C4-2B (cell line): Measurements from ENCODE around the gene CTNNBL1.

Experiments used
- H3K27ac ChIP-seq: fragments of 450-650 bp; 2 replicates; pipeline ENCODE4 v1.5.1; 2017
- CTCF ChIP-seq: fragments of 450-650 bp; conservative IDR thresholded peaks from 2 replicates; pipeline ENCODE4 v1.5.1; 2017; ENCODE audit warnings: mild to moderate bottlenecking
- ZFX ChIP-seq: fragments of 450-650 bp; IDR thresholded peaks from 2 replicates; pipeline ENCODE4 v1.6.1; 2017

The CTNNBL1 gene

GRCh38 chr20:37781626-37782025 is 87.8 kb downstream of the CTNNBL1 start:
- TF ChIP-seq ZFX (no peak), CTCF (no peak)
- no peak overlapping the region for H3K27ac ChIP-seq

GRCh38 chr20:37786043-37786442 is 92.2 kb downstream of the CTNNBL1 start:
- no peak for TF ChIP-seq ZFX
- TF ChIP-seq CTCF = no peak
- no peak overlapping the region for H3K27ac ChIP-seq

GRCh38 chr20:37789408-37789807 is 95.6 kb downstream of the CTNNBL1 start:
- TF ChIP-seq CTCF (no peak), ZFX (no peak)
- H3K27ac ChIP-seq = no peak overlapping the region

- no peak overlapping the region for H3K27ac ChIP-seq
- no peak for TF ChIP-seq CTCF
- no peak for TF ChIP-seq ZFX
These were observed 97.1 kb downstream of the CTNNBL1 start for GRCh38 chr20:37790900-37791299.

- TF ChIP-seq ZFX (no peak), CTCF (no peak)
- H3K27ac ChIP-seq = no peak overlapping the region
These were observed 102.3 kb downstream of the CTNNBL1 start for GRCh38 chr20:37796121-37796520.

- H3K27ac ChIP-seq = no peak overlapping the region
- TF ChIP-seq ZFX = no peak
- no peak for TF ChIP-seq CTCF
These were observed 102.9 kb downstream of the CTNNBL1 start for GRCh38 chr20:37796733-37797132.

- H3K27ac ChIP-seq = no peak overlapping the region
- TF ChIP-seq ZFX (no peak), CTCF (no peak)
These were observed 103.9 kb downstream of the CTNNBL1 start for GRCh38 chr20:37797669-37798175.
